HG02610 (cell line): ENCODE data around the gene GPR160.

Experiments
- ATAC-seq: cut with Tn5 transposase; IDR thresholded peaks from one replicate; pipeline ENCODE4 v1.9.1; 2021; ENCODE audit warnings: mild to moderate bottlenecking, moderate library complexity; ENCODE audit not compliant: unreplicated experiment

Gene GPR160

GRCh38 chr3:170027233-170028102 lies 10.3 kb upstream of the GPR160 start:
- no peak for ATAC-seq

GRCh38 chr3:170033489-170033888 lies 4.3 kb upstream of the GPR160 start:
- no peak for ATAC-seq

DNA sequence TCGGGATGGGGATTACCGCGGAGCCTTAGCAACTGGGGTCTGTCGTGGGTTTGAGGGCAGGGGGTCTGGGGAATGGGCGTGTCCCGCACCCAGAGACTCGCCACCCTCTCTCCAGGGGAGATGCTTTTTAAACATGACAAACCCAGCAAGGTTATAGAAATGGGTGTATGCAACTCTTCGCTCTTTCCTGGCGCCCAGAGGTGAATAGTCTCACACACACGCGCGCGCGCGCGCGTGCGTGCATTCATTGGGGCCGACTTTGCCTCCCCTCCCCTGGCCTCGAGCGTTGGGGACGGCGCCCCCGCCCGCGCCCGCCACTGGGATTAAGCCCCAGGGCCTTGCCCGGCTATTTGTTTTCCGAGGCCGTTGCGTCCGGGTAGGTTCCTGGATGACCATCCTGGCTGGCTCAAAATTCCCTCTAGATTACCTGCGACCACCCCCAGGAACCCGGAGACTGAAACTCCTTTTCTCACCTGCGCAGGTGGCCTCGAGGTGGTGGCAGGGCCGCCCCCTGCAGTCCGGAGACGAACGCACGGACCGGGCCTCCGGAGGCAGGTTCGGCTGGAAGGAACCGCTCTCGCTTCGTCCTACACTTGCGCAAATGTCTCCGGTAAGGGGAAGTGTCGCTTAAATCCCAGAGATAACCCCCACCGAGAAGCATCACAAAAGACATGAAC lies 777 bp downstream of the GPR160 start:
- peak; percentile 13 for ATAC-seq

GRCh38 chr3:170040418-170040817 lies 2.6 kb downstream of the GPR160 start:
- no peak for ATAC-seq

GRCh38 chr3:170043506-170043905 lies 5.7 kb downstream of the GPR160 start:
- no peak for ATAC-seq

GRCh38 chr3:170044271-170044670 lies 6.5 kb downstream of the GPR160 start:
- ATAC-seq = no peak

- peak; percentile 77 for ATAC-seq
Observed at GRCh38 chr3:170044795-170045244, 7.0 kb downstream of the GPR160 start.

DNA sequence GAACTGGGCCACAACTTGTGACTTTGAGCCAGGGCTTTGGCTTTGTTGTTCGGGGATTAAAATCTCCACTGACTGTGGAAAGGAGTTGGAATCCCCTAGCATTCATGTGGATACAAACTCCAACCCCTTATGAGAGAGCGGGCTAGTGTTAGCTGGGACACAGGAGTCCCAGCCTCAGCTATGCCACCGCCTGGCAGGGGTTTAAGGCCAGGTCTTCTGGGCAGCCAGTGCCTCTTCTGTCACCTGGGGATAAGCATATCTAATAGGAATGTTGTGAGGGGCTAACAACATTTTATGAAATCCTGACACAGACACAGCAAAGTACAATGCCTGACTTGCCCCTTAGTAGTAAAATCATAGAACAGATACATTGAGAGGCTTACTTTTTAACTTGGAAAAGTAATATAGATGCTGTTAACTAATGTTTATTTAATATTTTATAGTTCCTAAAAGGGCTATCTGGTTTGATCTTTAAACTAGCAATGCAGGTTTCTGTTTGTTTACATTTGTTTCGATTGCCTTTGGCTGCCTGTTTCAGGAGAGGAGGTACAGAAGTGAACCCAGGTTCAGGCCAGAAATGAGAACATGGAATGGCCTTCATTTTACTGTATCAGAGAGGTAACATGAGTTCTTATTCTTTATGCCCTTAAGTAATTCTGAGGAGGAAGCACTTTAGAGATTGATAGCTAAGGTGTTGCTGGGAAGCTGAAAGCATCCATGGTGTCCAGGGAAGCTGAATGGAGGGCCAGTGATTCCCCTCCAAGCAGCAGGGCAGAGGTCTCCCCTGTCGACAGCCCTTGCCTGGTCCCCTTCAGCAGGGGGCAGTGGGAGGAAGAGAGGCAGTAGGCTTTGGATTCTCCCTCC lies 8.7 kb downstream of the GPR160 start:
- no peak for ATAC-seq

DNA sequence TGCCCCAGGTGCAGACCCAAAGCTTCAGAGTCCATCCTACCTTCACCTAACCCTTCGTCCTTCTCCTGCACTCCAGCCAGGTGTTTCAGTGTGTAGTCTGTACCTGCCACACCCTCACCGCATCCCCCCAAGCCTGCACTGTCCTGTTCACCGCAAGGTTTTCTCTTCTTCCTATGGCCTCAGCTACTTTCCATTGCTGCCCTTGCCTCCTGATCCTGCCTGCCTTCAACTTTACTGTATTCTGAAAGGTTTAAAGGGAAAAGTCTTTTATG lies 9.3 kb downstream of the GPR160 start:
- no peak for ATAC-seq

GRCh38 chr3:170049146-170050000 lies 11.6 kb downstream of the GPR160 start:
- no peak for ATAC-seq

DNA sequence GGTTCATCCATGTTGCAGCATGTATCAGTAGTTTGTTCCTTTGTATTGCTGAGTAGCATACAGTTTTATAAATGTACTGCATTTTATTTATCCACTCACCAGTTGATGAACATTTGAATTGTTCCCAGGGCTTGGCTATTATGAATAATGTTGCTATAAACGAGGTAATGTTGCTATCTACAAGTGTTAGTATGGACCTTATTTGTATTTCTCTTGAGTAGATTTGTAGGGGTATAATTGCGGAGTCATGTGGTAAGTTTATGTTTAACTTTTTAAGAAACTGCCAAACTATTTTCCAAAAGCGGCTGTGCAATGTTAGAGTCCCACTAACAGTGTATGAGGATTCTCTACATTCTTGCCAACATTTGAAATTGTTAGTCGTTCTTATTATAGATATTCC lies 13.0 kb downstream of the GPR160 start:
- ATAC-seq = no peak

DNA sequence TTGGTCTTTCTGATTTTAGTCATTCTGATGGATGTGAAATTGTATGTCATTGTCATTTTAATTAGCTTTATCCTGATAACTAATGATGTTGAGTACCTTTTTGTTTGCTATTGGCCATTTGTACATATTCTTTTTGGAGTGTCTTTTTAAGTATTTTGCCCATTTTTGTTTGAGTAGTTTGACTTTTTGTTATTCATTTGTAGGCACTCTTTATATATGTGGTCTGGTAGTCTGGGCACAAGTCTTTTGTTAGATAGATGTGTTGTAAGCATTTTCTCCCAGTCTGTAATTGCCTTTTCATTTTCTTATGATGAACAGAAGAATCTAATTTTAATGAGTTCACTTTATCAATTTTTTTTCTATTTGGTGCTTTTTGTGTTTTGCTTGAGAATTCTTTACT lies 14.6 kb downstream of the GPR160 start:
- ATAC-seq = no peak

DNA sequence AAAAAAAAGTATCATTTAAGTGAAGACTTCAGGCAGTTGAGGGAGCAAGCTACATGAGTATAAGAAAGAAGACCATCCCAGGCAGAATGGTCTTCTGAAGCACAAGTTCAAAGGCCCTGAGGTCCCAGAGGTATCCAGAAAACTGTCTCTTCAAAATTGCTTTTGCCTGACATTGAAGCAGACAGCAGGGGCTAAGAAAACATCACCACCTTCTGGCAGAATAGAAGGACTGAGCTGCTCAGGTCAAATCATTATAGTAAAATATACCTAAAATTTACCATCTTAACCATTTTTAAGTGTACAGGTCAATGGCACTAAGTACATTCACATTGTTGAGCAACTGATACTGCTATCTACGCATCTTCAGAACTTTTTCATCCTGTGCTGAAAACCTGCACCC lies 16.4 kb downstream of the GPR160 start:
- no peak for ATAC-seq

GRCh38 chr3:170055209-170055608 lies 17.4 kb downstream of the GPR160 start:
- ATAC-seq = peak; percentile 73

- peak; percentile 94 for ATAC-seq
Observed at GRCh38 chr3:170056710-170057454, 19.1 kb downstream of the GPR160 start.

DNA sequence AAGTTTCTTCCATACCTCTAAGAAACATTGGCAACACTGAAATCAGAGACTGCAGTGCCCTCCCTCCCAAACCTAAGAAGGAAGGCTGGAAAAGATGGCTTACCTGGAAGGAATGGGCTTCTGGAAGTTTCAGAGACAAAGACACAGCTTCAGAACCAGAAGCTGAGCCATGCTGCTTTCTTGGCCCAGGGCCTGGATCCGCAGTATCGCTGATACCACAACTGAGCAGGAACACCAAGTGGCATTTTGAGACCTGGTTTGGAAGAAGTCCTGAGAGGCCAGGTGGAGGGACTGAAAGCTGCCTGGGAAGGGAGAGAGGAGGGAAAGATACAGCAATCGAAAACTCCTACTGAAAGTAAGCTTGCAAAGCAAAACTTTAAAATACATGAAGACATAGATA lies 19.8 kb downstream of the GPR160 start:
- ATAC-seq = no peak

- no peak for ATAC-seq
Observed at GRCh38 chr3:170058127-170058526, 20.3 kb downstream of the GPR160 start.

DNA sequence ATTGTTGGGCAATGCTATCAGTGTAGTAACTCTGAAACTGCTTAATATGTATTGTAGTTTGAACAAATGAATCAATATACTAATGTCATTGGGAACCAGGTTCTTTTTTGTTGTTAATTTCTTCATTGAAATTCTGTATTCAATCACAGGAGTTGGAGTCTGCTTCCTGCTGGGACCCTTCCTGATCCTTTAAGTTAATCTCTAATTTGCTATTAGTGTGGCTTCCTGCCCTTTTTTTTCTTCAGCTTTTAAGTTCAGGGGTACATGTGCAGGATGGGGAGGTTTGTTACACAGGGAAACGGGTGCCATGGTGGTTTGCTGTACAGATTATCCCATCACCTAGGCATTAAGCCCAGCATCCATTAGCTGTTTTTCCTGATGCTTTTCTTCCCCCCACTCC lies 21.7 kb downstream of the GPR160 start:
- no peak for ATAC-seq

GRCh38 chr3:170062068-170062467 lies 24.3 kb downstream of the GPR160 start:
- no peak for ATAC-seq

GRCh38 chr3:170062769-170063168 lies 25.0 kb downstream of the GPR160 start:
- no peak for ATAC-seq
